CD4-positive, alpha-beta T cell treated with Interferon gamma for 1 hour (primary cell): ENCODE results near the gene DEK.
A peak's percentile ranks its signal among the peaks of the same experiment; 100 is the strongest.
"Not testable (repeated sequence)": the region's sequence is repeated elsewhere in the genome, so short reads cannot be mapped to it uniquely, and the experiment has no call there.

Source experiments
- DNase-seq: peaks from one replicate; pipeline ENCODE4 v3.0.0-alpha.2; 2020

The DEK gene

DNA sequence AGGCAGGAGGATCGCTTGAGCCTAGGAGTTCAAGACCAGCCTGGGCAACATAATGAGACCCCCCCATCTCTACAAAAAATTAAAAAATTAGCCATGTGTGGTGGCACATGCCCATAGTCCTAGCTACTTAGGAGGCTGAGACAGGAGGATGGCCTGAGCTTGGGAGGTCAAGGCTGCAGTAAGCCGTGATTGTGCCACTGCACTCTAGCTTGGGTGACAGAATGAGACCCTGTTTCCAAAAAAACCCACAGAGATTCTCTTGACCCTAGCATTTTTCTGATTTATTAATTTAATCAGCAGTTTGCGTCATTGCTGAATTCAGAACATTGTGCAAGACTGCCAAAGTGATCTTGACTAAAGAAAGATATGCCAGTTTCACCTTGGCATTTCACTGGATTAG lies 72.3 kb downstream of the DEK start:
- no peak for DNase-seq

DNA sequence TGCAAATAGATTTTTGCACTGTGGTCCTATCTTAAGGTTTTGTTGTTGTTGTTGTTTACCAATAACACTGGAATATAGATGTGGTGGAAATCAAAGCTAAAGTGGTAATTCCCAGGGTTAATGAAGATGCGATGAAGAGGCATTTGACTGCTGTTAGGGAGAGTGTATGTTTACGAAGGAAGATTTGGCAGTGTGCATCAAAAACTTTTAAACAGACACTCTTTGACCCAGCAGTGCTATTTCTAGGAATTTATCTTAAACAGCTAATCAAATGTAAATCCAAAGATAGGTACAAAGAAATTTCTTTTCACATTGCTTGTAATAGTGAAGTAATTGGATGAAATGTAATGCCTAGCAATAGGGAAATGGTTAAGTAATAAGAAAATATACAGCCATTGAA lies 75.1 kb downstream of the DEK start:
- DNase-seq: no peak

DNA sequence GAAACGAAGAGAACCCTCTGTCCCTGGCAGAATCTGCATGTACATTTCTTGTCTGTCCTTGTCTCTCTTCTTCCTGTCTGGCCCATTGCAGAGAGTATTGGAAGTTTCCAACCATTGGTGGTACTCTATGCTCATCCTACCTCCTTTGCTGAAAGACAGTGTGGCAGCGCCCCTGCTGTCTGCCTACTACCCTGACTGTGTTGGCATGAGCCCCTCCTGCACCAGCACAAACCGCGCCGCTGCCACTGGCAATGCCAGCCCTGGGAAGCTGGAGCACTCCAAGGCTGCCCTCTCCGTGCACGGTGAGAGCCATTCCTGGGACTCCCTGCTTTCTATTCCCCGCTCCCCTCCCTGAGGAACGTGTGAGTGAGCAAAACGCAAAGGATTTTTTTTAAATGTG lies 76.6 kb downstream of the DEK start:
- no peak for DNase-seq

DNA sequence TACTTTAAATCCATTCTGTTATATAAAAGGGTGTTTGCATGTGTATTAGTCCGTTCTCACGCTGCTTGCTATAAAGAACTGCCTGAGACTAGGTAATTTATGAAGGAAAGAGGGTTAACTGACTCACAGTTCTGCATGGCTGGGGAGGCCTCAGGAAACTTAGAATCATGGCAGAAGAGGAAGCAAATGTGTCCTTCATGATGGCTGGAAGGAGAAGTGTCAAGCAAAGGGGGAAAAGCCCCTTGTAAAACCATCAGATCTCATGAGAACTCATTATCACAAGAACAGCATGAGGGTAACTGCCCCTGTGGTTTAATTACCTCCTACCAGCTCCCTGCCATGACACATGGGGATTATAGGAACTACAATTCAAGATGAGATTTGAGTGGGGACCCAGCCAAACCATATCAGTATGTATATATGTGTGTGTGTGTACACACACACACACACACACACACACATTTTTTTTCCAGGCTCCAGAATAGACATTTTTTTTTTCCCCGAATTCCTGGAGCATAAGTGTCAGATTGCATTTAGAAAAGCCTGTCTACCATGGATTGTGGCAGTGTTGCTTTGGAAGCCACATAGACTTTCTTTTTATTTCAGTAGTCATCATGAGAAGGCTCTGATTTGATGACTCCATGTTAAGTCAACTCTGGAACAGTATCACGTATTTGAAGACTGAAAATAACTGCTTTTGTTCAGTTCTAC lies 77.6 kb downstream of the DEK start:
- DNase-seq: no peak

DNA sequence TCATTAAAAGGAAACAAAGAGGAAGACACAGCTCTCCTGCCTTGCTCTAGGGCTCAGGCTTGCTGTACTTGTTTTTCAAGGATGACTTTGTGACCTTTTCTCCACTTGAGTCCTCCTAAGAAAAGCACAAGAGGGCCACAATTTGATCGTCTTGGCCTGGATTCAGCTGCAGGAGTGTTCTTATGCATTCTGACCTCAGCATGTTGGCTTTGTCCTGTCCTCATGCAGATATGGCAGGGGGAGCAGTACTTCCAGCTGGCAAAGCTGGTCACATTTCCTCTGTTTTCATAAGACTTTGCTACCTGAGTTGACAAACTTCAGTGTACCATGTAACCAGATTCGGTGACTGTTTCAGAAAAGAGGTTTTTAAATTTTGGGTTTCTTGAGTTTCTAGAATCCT lies 78.3 kb downstream of the DEK start:
- DNase-seq: no peak

DNA sequence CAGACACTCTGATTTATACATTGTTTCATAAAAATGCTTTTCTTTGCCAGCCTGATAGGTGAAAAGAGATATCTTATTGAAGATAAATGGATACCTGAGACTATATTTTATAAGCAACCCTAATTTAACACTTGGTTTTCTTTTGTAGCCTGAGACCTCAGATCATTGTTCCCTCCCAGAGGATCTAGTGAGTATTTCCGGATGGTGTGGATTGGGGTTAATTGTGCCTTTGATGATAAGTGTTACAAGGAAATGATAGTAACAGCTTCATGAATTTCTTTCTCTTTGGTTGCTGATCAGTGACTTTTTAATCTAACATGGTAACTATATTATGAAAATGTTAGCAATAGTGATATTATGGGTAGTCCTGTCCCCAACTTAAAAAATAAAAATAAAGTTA lies 78.7 kb downstream of the DEK start:
- no peak for DNase-seq

DNA sequence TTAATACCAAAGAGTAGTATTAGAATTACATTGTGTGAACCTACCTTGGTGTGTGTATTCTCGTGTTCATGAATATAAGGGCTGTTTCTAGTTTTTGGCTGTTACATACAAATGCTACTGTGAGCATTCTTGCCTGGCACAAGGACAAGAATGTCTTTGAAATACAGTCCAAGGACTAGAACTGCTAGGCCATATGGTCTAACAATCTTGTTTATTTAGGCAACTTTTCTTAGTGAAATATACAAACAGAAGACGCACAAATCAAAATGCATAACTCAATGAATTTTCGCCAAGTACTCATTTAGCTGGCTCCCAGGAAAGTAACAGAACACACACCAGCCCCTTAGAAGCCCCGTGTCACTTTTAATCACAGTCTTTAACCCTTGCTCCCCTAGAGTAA lies 80.6 kb downstream of the DEK start:
- DNase-seq: no peak

DNA sequence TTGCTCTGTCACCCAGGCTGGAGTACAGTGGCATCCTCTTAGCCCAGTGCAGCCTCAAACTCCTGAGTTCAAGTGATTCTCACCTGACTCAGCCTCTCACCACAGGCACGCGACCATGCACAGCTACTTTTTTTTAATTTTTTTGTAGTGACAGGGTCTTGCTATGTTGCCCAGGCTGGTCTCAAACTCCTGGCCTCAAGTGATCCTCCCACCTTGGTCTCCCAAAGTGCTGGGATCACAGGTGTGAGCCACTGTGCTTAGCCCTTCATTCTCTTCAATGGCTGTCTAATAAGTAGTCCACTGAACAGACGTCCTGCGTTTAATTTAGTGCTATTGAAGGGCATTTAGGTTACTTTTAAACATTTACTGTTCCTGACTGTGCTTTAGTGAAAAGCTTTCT lies 81.8 kb downstream of the DEK start:
- no peak for DNase-seq

DNA sequence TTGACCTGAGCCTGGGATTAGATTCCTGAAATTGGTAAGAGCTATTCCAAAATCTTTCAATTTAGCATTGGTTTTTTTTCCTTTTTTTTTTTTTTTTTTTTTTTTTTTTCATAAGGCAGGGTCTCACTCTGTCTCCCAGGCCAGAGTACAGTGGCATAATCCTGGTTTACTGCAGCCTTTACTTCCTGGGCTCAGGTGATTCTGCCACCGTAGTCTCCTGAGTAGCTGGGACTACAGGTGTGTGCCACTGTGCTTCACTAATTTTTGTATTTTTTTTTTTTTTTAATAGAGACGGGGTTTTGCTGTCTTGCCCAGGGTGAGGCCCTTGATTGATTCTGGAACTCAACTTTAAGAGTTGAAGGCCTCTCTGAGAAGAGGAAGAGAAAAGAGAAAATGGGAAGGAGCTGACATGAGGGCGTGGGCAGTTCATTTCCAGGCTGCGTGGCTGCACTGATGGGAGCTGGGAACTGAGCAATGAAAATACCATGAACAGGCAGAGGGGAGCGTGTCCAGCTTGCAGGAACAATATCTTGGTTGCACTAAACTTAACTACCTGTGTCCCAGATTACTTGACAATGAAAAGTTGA lies 84.5 kb downstream of the DEK start:
- DNase-seq: peak; percentile 15

DNA sequence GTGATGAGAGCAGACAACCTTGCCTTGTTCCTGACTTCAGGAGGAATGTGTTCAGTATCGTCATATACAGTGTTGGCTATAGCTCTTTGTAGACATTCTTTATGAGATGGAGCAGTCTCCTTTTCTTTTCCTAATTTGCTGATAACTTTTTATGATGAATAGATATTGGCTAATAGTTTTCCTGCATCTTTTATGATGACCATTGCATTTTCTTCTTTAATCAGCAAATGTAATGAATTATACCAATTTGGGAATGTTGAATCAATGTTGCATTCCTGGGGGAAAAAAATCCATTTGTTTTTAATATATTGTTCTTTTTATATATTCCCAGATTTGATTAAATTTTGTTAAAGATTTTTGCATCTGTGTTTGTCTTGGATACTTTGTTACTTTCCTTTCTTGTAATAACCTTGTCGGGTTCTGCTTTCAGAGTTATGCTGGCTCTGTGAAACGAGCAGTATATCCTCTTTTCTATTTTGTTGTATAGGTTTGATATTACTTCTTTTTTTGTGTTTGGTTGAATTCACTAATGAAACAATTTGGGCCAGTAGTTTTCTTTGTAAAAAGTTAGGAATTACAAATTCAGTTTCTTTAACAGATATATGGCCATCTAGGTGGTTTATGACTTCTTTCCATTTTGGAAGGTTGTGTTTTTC lies 85.2 kb downstream of the DEK start:
- DNase-seq: no peak

DNA sequence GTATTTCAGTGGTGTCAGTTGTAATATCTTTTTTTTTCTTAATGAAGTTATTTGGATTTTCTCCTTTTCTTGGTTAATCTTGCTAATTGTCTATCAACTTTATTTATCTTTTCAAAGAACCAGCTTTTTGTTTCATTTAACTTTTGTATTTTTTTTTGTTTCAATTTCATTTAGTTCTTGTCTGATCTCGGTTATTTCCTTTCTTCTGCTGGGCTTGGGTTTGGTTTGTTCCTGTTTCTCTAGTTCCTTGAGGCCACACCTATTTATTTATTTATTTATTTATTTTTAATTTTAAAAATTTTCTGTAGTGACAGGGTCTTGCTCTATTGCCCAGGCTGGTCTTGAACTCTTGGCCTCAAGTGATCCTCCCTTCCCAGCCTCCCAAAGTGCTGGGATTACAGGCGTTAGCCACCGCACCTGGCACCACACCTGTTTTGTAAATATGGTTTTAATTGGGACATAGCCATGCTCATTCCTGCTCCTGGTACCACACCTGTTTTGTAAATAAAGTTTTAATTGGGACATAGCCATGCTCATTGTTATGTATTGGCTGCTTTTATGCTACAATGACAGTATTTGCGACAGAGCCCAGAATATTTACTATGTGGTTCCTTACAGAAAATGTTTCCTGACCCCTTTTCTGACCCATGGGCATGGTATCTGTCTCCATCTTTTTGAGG lies 86.9 kb downstream of the DEK start:
- DNase-seq: no peak

DNA sequence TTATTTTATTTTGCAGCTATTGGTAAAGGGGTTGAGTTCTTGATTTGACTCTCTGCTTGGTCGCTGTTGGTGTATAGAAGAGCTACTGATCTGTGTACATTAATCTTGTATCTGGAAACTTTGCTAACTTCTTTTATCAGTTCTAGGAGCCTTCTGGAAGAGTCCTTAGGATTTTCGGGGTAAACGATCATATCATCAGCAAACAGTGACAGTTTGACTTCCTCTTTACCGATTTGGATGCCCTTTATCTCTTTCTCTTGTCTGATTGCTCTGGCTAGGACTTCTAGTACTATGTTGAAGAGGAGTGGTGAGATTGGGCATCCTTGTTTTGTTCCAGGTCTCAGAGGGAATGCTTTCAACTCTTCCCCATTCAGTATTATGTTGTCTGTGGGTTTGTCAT lies 88.1 kb downstream of the DEK start:
- DNase-seq: not testable (repeated sequence)
